H1 (cell line): ENCODE results near the gene MYO1D. TPM values are rescaled to one million over a fixed set of nuclear protein-coding genes. Genes with fewer than 3 reads are reported as not detected.

ENCODE experiments used
- BCL11A ChIP-seq, 2 experiments: IDR thresholded peaks; one replicate each; pipeline ENCODE4 v1.6.1; 2011; ENCODE audit warnings: low read depth in 2 of 2, low read length in 2 of 2, mild to moderate bottlenecking in 2 of 2
- CHD7 ChIP-seq: fragments of 300-600 bp; sonication (generic); IDR thresholded peaks from 2 replicates; pipeline ENCODE4 v1.7.1; 2012; ENCODE audit warnings: low read length, moderate library complexity, mild to moderate bottlenecking, inconsistent platforms; ENCODE audit not compliant: insufficient replicate concordance
- JUN ChIP-seq: IDR thresholded peaks from 2 replicates; pipeline ENCODE4 v1.6.1; 2011; ENCODE audit warnings: low read depth, mild to moderate bottlenecking, improper control_type of control experiment, low read length
- KDM4A ChIP-seq: IDR thresholded peaks from one replicate; pipeline ENCODE4 v1.7.1; 2012; ENCODE audit warnings: low read depth, mild to moderate bottlenecking, moderate library complexity, low read length, inconsistent platforms; ENCODE audit not compliant: severe bottlenecking
- RAD21 ChIP-seq, 2 experiments: IDR thresholded peaks in 1 of 2; conservative IDR thresholded peaks in 1 of 2; 2 replicates each; pipeline ENCODE4 v1.6.1; 2011; ENCODE audit warnings: low read depth in 2 of 2, low read length in 2 of 2, improper control_type of control experiment in 1 of 2, inconsistent platforms in 1 of 2, mild to moderate bottlenecking in 1 of 2, moderate library complexity in 1 of 2
- RXRA ChIP-seq: IDR thresholded peaks from 2 replicates; pipeline ENCODE4 v1.6.1; 2011; ENCODE audit warnings: low read depth, mild to moderate bottlenecking, low read length, moderate library complexity; ENCODE audit not compliant: insufficient read depth
- TEAD4 ChIP-seq: IDR thresholded peaks from 2 replicates; pipeline ENCODE4 v1.6.1; 2012; ENCODE audit warnings: low read depth, low read length, inconsistent platforms, mixed read lengths
- USF2 ChIP-seq: IDR thresholded peaks from 2 replicates; pipeline ENCODE4 v1.6.1; 2011; ENCODE audit warnings: low read length, improper control_type of control experiment
- polyA plus RNA-seq, 7 experiments: library from polyadenylated mRNA; depleted of rRNA in 3 of 7; stranded (reverse) in 5 of 7; unstranded in 2 of 7; fragments of >200 nt in 5 of 7; fragments of 200-250 nt in 2 of 7; gene quantifications; 1 replicate in 5 of 7; 2 replicates in 1 of 7; 4 replicates in 1 of 7; pipeline versions ENCODE4 v1.2.1 to v1.2.3, GENCODE V29; 2011 to 2013; ENCODE audit warnings: missing spikeins in 2 of 7, mixed read lengths in 2 of 7
- total RNA-seq: library from RNA; stranded (reverse); fragmentation: NEBNext Ultra II Directional; extraction: Animal tissue kit (Norgen Biotek cat#: 25700); gene quantifications from 2 replicates; pipeline ENCODE4 v1.2.1, GENCODE V29; 2021

MYO1D gene
- total and polyA plus RNA-seq, 2 of the 8 experiments (the other 6 are each of a cell fraction or from before 2014, with no cell fraction given): 6.5 to 25.4 TPM

GRCh38 chr17:32529604-32530003 is 347.3 kb downstream of the MYO1D start (continued):
- TF ChIP-seq RAD21 (IDR thresholded peaks at IDR 0.05 in 1 of 2, conservative IDR thresholded peaks at IDR 0.05 in 1 of 2; ENCODE audit: low read depth in 2 of 2, low read length in 2 of 2) (no peak), JUN (no peak), KDM4A (no peak), TEAD4 (no peak), CHD7 (no peak), BCL11A (IDR thresholded peaks at IDR 0.05; ENCODE audit: low read depth in 2 of 2, low read length in 2 of 2) (no peak), RXRA (no peak), USF2 (no peak)
